ENCODE data around the gene PRKCZ. TPM values are rescaled to one million over a fixed set of nuclear protein-coding genes. Genes with fewer than 3 reads are reported as not detected.

PRKCZ gene
- total RNA-seq, 1 experiment from 2014 or later, result 1.9 TPM

DNA sequence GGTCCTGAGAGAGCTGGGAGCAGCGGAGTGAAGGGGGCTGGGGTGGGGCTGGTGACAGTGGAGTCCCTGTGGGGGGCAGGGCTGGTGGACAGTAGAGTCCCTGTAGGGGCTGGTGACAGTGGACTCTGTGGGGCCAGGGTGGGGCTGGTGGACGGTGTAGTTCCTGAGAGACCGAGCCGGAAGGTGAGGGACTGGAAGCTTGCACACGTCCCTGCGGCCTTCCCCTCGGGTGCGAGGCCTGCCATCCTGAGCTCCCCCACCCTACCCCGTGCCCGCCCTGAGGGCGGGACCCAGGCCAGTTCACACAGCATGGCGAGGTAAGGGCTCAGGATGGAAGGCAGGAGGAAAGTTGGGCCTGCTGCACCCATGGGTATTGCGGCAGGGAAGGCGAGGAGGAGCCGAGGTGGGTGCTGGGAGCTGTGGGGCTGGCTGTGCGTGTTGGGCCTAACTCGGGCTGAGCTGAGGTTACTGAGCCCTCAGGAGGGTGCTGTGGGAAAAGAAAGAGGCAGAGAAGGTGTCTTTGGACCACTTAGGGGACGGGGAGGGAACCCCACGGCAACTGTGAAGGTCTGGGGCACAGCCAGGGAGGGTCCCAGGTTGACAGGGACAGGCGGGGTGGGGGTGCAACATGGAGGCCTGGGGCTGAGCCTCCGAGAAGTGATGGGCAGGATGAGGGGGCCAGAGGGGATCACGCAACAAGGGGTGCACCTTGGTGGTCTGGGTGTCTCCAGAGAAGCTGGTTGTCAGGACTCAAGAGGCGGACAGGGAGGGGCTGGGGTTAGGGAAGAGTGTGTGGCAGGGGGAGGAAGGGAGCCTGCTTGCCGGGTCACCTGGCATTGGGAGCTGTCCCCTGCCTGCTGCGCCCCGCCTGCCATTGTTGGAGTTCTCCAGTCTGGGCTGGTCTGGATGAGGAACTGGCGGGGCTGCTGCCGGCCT lies 60.8 kb downstream of the PRKCZ start:
- Histone ChIP-seq H3K9me3 (ENCODE audit: low read depth, low read length, poor library complexity, severe bottlenecking) (no peaks in the 10 kb centered on the region), H3K4me3 (ENCODE audit: low read depth, low read length, poor library complexity, severe bottlenecking) (no peak overlapping the region), H3K27ac (ENCODE audit: low read depth, low read length, poor library complexity, severe bottlenecking) (no peak overlapping the region), H3K4me1 (ENCODE audit: insufficient read depth, low read length, poor library complexity, severe bottlenecking) (no peaks in the 10 kb centered on the region), H3K27me3 (replicated peaks; ENCODE audit: insufficient read depth, low read depth, low read length, poor library complexity) (peaks cover 14% of the 10 kb centered on the region), H3K36me3 (ENCODE audit: insufficient read depth, low read length, poor library complexity, severe bottlenecking) (no peaks in the 10 kb centered on the region)
- BruUV-seq (replicated peaks), result no TSS peak
- CTCF ChIA-PET, result no interaction called here
- POLR2A ChIA-PET (ENCODE audit: low non-redundant PET), result no interaction called here
- no peak for DNase-seq (ENCODE audit: low spot score)
- intact Hi-C loops (cut with micrococcal nuclease; ENCODE audit: unreplicated experiment), result no loop called here
- TF ChIP-seq EZH2 (IDR thresholded peaks at IDR 0.05; ENCODE audit: borderline replicate concordance, low read depth, low read length, poor library complexity, severe bottlenecking), result no peak
- TF ChIP-seq, protein P1, sequence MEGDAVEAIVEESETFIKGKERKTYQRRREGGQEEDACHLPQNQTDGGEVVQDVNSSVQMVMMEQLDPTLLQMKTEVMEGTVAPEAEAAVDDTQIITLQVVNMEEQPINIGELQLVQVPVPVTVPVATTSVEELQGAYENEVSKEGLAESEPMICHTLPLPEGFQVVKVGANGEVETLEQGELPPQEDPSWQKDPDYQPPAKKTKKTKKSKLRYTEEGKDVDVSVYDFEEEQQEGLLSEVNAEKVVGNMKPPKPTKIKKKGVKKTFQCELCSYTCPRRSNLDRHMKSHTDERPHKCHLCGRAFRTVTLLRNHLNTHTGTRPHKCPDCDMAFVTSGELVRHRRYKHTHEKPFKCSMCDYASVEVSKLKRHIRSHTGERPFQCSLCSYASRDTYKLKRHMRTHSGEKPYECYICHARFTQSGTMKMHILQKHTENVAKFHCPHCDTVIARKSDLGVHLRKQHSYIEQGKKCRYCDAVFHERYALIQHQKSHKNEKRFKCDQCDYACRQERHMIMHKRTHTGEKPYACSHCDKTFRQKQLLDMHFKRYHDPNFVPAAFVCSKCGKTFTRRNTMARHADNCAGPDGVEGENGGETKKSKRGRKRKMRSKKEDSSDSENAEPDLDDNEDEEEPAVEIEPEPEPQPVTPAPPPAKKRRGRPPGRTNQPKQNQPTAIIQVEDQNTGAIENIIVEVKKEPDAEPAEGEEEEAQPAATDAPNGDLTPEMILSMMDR (conservative IDR thresholded peaks at IDR 0.05; ENCODE audit: low read depth, low read length), result no peak

DNA sequence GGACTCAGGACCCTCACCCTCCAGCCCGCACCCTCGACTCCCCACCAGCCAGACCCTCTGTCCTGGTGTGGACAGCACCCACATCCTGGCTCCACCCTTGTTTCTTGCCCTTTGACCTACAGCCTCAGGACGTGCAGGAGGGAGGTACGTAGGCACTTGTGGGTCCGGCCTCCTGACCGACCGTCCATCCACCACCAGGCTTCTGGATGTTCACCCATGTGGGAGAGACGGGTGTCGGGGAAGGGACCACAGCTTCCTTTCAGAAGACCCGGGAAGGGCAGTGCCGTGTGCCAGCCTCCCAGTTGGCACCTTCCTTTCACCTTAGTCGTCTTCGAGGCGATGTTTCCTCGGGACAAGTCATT lies 61.4 kb downstream of the PRKCZ start:
- Histone ChIP-seq H3K9me3 (ENCODE audit: low read depth, low read length, poor library complexity, severe bottlenecking) (no peaks in the 10 kb centered on the region), H3K36me3 (ENCODE audit: insufficient read depth, low read length, poor library complexity, severe bottlenecking) (no peaks in the 10 kb centered on the region), H3K27me3 (replicated peaks; ENCODE audit: insufficient read depth, low read depth, low read length, poor library complexity) (peaks cover 20% of the 10 kb centered on the region), H3K4me1 (ENCODE audit: insufficient read depth, low read length, poor library complexity, severe bottlenecking) (no peaks in the 10 kb centered on the region), H3K27ac (ENCODE audit: low read depth, low read length, poor library complexity, severe bottlenecking) (no peak overlapping the region), H3K4me3 (ENCODE audit: low read depth, low read length, poor library complexity, severe bottlenecking) (no peak overlapping the region)
- POLR2A ChIA-PET (ENCODE audit: low non-redundant PET), result no interaction called here
- no peak for TF ChIP-seq EZH2 (IDR thresholded peaks at IDR 0.05; ENCODE audit: borderline replicate concordance, low read depth, low read length, poor library complexity, severe bottlenecking)
- TF ChIP-seq, protein P1 (conservative IDR thresholded peaks at IDR 0.05; ENCODE audit: low read depth, low read length), result no peak
- no peak for DNase-seq (ENCODE audit: low spot score)
- BruUV-seq (replicated peaks), result no TSS peak
- CTCF ChIA-PET, result no interaction called here
- intact Hi-C loops (cut with micrococcal nuclease; ENCODE audit: unreplicated experiment), result no loop called here

DNA sequence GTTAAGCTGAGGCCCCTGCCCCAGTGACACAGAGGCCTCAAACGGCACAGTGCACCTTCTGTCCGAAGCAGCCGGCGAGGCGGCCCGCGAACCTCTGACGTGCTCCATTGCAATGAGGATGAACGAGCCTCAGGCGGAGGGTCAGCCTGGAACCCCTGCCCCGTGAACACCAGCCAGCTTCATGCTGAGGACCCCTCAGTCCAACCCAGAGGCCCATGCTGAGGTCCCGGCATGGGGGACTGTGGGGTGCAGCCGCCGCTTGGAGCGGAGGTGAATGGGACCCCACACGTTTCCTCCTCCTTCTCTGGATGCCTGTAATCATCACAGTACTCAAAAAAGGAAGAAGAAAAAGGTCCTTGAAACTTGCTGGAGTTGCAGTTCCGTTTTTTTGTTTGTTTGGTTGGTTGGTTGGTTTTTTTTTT lies 62.1 kb downstream of the PRKCZ start:
- Histone ChIP-seq H3K4me3 (ENCODE audit: low read depth, low read length, poor library complexity, severe bottlenecking) (no peak overlapping the region), H3K4me1 (ENCODE audit: insufficient read depth, low read length, poor library complexity, severe bottlenecking) (no peaks in the 10 kb centered on the region), H3K9me3 (ENCODE audit: low read depth, low read length, poor library complexity, severe bottlenecking) (no peaks in the 10 kb centered on the region), H3K27ac (ENCODE audit: low read depth, low read length, poor library complexity, severe bottlenecking) (no peak overlapping the region), H3K36me3 (ENCODE audit: insufficient read depth, low read length, poor library complexity, severe bottlenecking) (no peaks in the 10 kb centered on the region), H3K27me3 (replicated peaks; ENCODE audit: insufficient read depth, low read depth, low read length, poor library complexity) (peaks cover 27% of the 10 kb centered on the region)
- CTCF ChIA-PET, result no interaction called here
- intact Hi-C loops (cut with micrococcal nuclease; ENCODE audit: unreplicated experiment), result no loop called here
- no TSS peak for BruUV-seq (replicated peaks)
- POLR2A ChIA-PET (ENCODE audit: low non-redundant PET), result interaction anchor here (0.7 kb wide), 1 partner anchor 17 kb away, joined by 5 read pairs; no protein-coding TSS in a partner anchor
- TF ChIP-seq EZH2 (IDR thresholded peaks at IDR 0.05; ENCODE audit: borderline replicate concordance, low read depth, low read length, poor library complexity, severe bottlenecking), result no peak
- TF ChIP-seq, protein P1 (conservative IDR thresholded peaks at IDR 0.05; ENCODE audit: low read depth, low read length), result no peak
- no peak for DNase-seq (ENCODE audit: low spot score)
